GM12872 (cell line): ENCODE data around the gene AKT1S1.

Experiments
- TF ChIP-seq, protein P1 (sequence below): IDR thresholded peaks from 3 replicates; pipeline ENCODE4 v1.5.1; 2011; ENCODE audit warnings: low read depth, mild to moderate bottlenecking, low read length, moderate library complexity; ENCODE audit not compliant: insufficient read depth

The AKT1S1 gene

DNA sequence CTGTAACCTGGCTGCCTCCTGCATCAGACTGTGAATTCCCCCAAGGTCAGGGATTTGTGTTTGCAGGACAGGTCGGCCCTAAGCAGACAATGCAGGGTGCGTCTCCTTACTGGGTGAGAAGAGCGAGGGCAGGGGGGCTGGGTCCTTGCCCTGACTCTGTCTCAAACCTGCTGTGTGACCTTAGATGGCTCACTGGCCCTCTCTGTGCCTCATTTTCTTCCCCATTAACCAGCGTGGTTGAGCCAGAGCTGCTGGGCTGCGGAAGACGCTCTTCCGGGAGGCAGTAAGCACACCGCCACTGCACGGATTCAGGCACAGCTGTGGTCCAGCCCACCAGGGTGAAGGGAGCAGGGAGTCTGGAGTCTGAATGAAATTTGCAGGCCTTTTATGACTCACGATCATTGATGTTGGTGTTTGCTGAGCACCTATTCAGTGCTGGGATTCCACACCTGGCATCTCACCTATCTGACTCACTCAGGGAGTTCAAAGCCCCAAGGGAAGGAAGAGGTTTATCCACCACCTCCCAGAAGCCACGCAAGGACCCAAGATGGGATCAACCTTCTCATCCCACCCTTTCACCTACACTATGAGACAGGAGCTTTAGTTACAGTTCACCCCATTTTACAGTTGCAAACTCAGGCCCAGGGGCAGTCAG lies 2.5 kb downstream of the AKT1S1 start:
- TF ChIP-seq, protein P1, sequence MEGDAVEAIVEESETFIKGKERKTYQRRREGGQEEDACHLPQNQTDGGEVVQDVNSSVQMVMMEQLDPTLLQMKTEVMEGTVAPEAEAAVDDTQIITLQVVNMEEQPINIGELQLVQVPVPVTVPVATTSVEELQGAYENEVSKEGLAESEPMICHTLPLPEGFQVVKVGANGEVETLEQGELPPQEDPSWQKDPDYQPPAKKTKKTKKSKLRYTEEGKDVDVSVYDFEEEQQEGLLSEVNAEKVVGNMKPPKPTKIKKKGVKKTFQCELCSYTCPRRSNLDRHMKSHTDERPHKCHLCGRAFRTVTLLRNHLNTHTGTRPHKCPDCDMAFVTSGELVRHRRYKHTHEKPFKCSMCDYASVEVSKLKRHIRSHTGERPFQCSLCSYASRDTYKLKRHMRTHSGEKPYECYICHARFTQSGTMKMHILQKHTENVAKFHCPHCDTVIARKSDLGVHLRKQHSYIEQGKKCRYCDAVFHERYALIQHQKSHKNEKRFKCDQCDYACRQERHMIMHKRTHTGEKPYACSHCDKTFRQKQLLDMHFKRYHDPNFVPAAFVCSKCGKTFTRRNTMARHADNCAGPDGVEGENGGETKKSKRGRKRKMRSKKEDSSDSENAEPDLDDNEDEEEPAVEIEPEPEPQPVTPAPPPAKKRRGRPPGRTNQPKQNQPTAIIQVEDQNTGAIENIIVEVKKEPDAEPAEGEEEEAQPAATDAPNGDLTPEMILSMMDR = no peak

DNA sequence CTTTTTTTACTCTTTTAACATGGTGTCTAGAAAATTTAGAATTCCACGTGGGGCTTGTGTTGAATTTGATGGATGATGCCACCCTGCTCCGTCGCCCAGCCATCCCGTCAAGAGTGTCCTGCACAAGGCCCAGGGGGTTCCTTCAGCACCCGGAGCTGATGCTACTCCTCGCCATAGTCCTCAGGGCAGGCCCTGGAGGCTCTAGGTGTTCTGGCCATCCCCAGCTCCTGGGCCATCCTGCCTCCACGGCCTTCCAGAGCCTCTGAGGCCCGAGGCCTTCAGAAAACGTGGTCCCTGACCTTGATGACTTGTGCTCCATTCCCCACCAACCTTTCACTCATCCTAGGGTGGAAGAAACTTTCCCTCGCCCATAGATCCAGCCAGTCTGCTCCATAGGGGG lies 3.3 kb downstream of the AKT1S1 start:
- TF ChIP-seq, protein P1 = no peak

DNA sequence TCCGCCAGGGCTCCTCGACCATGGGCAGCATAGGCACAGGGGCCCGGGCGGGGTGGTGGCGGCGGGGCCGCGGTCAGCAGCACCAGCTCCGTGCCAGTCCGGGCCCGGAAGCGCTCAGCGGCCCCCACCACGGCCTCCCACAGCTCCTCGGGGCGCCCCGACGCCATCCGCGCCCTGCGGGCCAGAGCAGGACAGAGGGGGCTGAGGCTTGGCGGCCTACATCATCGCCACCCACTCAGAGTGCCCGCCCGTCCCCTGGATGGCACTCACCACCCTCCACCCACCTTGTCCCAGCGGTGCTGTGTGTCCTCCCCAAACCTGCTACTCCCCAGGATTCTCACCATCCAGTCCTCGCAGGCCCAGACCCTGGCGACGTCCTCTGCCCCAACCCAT lies 4.0 kb downstream of the AKT1S1 start:
- TF ChIP-seq, protein P1 = no peak

DNA sequence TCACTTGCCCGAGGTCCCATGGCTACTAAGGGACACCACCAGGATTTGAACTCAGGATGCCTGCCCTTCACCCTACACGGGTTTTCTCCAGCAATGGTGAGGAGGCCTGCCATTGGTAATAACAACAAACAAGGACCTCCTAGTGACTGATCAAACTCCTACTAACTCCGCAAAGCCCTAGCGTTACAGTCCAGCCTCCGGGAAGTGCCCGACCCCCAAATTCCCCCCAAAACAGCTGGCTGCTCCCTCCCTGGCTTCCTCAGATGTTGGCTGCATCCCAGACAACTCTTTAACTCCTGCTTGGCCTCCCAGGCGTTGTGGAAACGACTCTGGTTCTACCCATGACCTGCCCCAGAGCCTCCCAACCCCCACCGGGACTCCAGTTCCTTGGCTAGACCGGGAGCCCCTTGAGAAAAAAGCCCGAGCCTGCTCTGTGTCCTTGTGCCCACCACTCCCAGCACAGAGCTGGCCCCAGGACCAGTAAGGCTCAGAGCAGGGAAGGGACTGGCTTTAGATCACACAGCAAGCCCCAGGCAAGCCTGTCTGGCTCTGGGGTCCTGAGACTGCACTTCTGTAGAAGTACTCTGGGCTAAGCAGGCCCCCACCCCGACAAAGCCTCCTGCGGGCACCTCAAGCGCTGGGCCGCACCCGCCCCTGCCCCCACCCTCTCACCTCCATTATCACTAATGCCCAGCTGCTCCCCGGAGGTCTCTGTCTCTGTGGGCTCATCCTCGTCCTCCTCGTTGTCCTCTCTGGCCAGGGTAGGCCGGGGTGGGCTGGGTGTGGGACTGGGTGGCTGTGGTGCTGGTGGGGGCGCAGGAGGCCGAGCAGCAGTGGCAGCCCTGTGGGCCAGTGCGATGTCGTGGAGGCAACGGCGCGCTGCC lies 4.7 kb downstream of the AKT1S1 start:
- TF ChIP-seq, protein P1 = no peak

DNA sequence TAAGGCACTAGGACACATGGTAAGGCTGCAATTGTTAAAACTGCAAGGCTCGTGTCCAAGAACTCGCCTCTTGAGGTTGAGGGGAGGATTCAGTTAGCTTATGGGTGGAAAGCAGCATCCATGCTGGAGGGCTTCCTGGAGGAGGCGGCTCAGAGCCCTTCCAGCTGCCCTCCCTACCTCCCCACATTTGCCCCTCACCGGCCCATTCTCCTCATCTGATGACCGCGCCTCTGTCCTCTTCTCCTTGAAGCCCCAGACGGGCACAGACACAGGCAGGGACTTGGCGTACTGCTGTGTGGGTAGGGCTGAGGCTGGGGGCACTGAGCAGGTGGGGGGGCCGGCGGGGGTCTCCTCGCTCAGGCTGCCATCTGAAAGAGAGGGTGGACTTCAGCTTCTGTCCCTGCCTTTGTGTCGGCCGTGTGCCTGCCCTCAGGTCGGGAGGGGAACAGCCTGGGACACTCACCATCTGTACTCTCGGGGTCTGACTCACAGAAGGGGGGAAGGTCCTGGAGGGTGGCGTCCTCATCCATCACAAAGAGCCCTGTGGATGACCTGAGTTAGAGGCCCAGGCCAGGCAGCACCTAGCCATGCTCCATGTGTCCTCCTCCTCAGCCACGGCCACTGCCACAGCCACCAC lies 5.7 kb downstream of the AKT1S1 start:
- TF ChIP-seq, protein P1 = no peak

DNA sequence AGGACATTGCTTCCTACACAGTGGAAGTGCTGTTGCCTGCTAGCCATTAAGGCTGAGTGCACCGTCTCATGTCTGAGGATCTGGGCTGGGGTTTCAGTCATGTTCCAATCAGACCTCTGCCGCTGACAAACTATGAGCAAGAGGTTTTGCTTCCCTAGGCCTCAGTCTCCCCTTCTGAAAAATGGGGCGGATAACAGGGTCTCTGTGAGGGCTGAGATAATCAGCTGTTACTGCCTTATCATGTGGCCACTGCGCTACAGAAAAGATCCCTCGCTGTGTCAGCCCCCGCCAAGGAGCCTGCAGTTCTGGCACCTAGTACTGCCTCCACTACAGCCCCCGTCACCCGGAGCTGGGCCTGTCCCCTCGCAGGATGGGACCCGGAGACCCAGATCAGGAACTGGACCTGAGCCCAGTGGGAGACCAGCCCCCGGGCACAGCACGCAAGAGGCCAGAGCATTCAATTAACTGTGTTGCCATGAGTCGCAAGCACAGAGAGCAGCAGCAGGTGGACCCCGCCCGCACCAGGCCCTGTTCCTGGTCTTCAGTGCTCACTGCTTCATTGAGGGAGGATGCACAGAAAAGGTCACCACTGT lies 6.8 kb downstream of the AKT1S1 start:
- TF ChIP-seq, protein P1 = no peak
